ENCODE data around the gene BEND5.

The BEND5 gene

GRCh38 chr1:48678710-48679505, 97.8 kb downstream of the BEND5 start:
- DNase-seq = no peak
